ENCODE data around the gene IL1RAPL2. TPM values are rescaled to one million over a fixed set of nuclear protein-coding genes. Genes with fewer than 3 reads are reported as not detected.
A peak's percentile ranks its signal among the peaks of the same experiment; 100 is the strongest.

Gene IL1RAPL2
- total RNA-seq, 1 donor from 2014 or later, result not detected

DNA sequence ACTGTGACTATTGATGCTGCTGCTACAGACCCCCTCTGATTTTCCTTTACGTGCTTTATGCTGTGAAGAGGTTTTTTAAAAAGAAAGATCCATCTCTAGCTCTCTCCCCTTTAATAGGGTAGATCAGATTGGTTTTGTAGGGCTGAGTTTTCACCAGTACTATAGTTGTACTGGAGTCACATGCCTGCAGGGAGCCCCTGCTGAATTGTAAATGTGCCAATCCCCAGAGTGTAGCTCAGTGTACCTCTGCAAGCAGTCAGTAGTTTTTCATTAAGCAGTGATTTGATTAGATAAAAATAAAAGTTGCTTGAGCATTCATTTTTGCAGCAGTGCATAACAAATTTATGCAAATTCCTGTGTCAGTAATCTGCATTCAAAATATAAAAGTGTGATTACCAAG is 179.2 kb downstream of the IL1RAPL2 start:
- Histone ChIP-seq H3K27me3 (no peaks in the 10 kb centered on the region), H3K79me2 (ENCODE audit: low read depth) (no peaks in the 10 kb centered on the region), H3K27ac (peak overlapping the region; percentile 36), H3F3A (ENCODE audit: low read depth) (no peaks in the 10 kb centered on the region), H3K9ac (no peak overlapping the region), H3K36me3 (no peaks in the 10 kb centered on the region), H3K9me3 (ENCODE audit: low read depth) (no peaks in the 10 kb centered on the region), H3K4me2 (peak overlapping the region; percentile 20), H3K4me1 (peaks cover 28% of the 10 kb centered on the region), H4K20me1 (ENCODE audit: low read depth) (no peaks in the 10 kb centered on the region), H3K4me3 (no peak overlapping the region), H2AFZ (replicated peaks) (no peak overlapping the region)
- peaks cover 36% of the 10 kb centered on the region for H3K4me1 Mint-ChIP-seq
- DNase-seq (ENCODE audit: low spot score), result peak; percentile 14
- H3K9me3 Mint-ChIP-seq, result no peaks in the 10 kb centered on the region
- no peaks in the 10 kb centered on the region for H3K36me3 Mint-ChIP-seq
- no peak overlapping the region for H3K4me3 Mint-ChIP-seq
- TF ChIP-seq EZH2phosphoT487 (IDR thresholded peaks at IDR 0.05) (no peak), EZH2 (IDR thresholded peaks at IDR 0.05) (no peak)
- TF ChIP-seq, protein P1, sequence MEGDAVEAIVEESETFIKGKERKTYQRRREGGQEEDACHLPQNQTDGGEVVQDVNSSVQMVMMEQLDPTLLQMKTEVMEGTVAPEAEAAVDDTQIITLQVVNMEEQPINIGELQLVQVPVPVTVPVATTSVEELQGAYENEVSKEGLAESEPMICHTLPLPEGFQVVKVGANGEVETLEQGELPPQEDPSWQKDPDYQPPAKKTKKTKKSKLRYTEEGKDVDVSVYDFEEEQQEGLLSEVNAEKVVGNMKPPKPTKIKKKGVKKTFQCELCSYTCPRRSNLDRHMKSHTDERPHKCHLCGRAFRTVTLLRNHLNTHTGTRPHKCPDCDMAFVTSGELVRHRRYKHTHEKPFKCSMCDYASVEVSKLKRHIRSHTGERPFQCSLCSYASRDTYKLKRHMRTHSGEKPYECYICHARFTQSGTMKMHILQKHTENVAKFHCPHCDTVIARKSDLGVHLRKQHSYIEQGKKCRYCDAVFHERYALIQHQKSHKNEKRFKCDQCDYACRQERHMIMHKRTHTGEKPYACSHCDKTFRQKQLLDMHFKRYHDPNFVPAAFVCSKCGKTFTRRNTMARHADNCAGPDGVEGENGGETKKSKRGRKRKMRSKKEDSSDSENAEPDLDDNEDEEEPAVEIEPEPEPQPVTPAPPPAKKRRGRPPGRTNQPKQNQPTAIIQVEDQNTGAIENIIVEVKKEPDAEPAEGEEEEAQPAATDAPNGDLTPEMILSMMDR (IDR thresholded peaks at IDR 0.05), result no peak
- H3K27me3 Mint-ChIP-seq (ENCODE audit: insufficient read depth, low read depth), result peaks cover 2% of the 10 kb centered on the region
- H3K27ac Mint-ChIP-seq, result peak overlapping the region; percentile 68

DNA sequence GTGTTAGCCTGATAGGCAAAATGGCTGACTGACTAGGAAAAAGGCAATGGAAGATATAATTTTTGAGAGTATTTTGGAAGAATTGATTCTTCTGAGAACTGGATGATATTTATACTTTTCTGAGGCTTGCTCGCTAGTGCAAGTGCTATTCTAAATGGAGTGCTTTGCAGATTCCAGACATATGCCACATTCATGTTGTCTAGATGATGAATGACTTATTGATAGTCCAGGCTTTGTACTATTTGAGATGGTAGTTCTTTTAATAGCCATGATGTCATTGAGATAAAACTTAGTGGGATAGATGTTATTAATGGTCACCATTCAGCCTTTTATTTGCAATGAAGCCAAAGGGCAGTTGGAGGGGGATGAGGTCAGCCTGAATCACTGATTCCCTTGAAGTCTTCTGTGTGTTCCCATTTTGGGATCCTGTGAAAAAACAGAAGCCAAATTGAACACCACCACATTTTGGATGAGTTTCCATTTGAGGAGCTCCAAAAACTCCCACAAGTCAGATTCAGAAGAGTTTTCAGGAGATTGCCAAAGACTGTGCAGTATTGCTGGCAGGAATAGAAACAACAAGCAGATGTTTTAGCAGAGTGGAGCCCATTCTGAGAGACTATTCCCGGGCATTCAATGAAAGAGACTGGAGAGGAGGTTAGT is 184.1 kb downstream of the IL1RAPL2 start:
- no peak overlapping the region for H3K9ac ChIP-seq
- TF ChIP-seq EZH2phosphoT487 (IDR thresholded peaks at IDR 0.05) (no peak), EZH2 (IDR thresholded peaks at IDR 0.05) (no peak)
- TF ChIP-seq, protein P1 (IDR thresholded peaks at IDR 0.05), result no peak
- H3K36me3 Mint-ChIP-seq, result no peaks in the 10 kb centered on the region
- no peaks in the 10 kb centered on the region for H4K20me1 ChIP-seq (ENCODE audit: low read depth)
- peaks cover 5% of the 10 kb centered on the region for H3K4me1 ChIP-seq
- H3K27ac ChIP-seq, result no peak overlapping the region
- no peak overlapping the region for H2AFZ ChIP-seq (replicated peaks)
- DNase-seq (ENCODE audit: low spot score), result no peak
- no peak overlapping the region for H3K4me2 ChIP-seq
- H3K27me3 Mint-ChIP-seq (ENCODE audit: insufficient read depth, low read depth), result peaks cover 2% of the 10 kb centered on the region
- H3K4me1 Mint-ChIP-seq, result peaks cover 13% of the 10 kb centered on the region
- H3K79me2 ChIP-seq (ENCODE audit: low read depth), result no peaks in the 10 kb centered on the region
- no peaks in the 10 kb centered on the region for H3F3A ChIP-seq (ENCODE audit: low read depth)
- H3K4me3 Mint-ChIP-seq, result no peak overlapping the region
- H3K27ac Mint-ChIP-seq, result no peak overlapping the region
- no peaks in the 10 kb centered on the region for H3K9me3 Mint-ChIP-seq
- no peaks in the 10 kb centered on the region for H3K36me3 ChIP-seq
- no peak overlapping the region for H3K4me3 ChIP-seq
- H3K9me3 ChIP-seq (ENCODE audit: low read depth), result no peaks in the 10 kb centered on the region
- no peaks in the 10 kb centered on the region for H3K27me3 ChIP-seq

DNA sequence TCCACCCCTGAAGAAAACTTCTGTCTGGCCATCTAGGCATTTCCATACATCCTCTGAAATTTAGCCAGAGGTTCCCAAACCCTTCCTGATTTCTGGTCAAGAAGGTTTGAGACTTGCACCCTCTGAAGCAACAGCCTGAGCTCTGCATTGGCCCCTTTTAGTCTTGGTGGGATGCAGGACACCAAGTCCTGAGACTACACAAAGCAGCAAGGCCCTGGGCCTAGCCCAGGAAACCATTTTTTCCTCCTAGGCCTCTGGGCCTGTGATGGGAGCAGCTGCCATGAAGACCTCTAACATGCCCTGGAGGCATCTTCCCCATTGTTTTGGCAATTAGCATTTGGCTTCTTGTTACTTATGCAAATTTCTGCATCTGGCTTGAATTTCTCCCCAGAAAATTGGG is 196.6 kb downstream of the IL1RAPL2 start:
- no peak overlapping the region for H3K4me2 ChIP-seq
- no peak overlapping the region for H3K27ac ChIP-seq
- H3K9ac ChIP-seq, result no peak overlapping the region
- TF ChIP-seq EZH2phosphoT487 (IDR thresholded peaks at IDR 0.05), result no peak
- TF ChIP-seq EZH2 (IDR thresholded peaks at IDR 0.05), result no peak
- TF ChIP-seq, protein P1 (IDR thresholded peaks at IDR 0.05), result no peak
- H3K9me3 ChIP-seq (ENCODE audit: low read depth), result peaks cover 5% of the 10 kb centered on the region
- H3F3A ChIP-seq (ENCODE audit: low read depth), result no peaks in the 10 kb centered on the region
- no peak overlapping the region for H2AFZ ChIP-seq (replicated peaks)
- H3K27ac Mint-ChIP-seq, result no peak overlapping the region
- no peaks in the 10 kb centered on the region for H3K27me3 ChIP-seq
- H3K79me2 ChIP-seq (ENCODE audit: low read depth), result no peaks in the 10 kb centered on the region
- H3K27me3 Mint-ChIP-seq (ENCODE audit: insufficient read depth, low read depth), result peaks cover 8% of the 10 kb centered on the region
- no peaks in the 10 kb centered on the region for H4K20me1 ChIP-seq (ENCODE audit: low read depth)
- peaks cover 7% of the 10 kb centered on the region for H3K36me3 Mint-ChIP-seq
- H3K4me1 Mint-ChIP-seq, result no peaks in the 10 kb centered on the region
- no peak overlapping the region for H3K4me3 Mint-ChIP-seq
- H3K4me1 ChIP-seq, result no peaks in the 10 kb centered on the region
- H3K36me3 ChIP-seq, result no peaks in the 10 kb centered on the region
- H3K9me3 Mint-ChIP-seq, result peaks cover 33% of the 10 kb centered on the region
- no peak overlapping the region for H3K4me3 ChIP-seq
- no peak for DNase-seq (ENCODE audit: low spot score)

All from neural progenitor cell (in vitro differentiated cells).